HUES6 (cell line): Measurements from ENCODE around the gene TUBB4B.
"Not testable (repeated sequence)": the region's sequence is repeated elsewhere in the genome, so short reads cannot be mapped to it uniquely, and the experiment has no call there.

Source experiments
- H3K27ac ChIP-seq: 2 replicates; pipeline ENCODE4 v1.7.0; 2013; ENCODE audit warnings: low read depth, mild to moderate bottlenecking, low read length, inconsistent platforms
- H3K27me3 ChIP-seq: 2 replicates; pipeline ENCODE4 v1.6.1; 2013; ENCODE audit warnings: low read length; ENCODE audit not compliant: control insufficient read depth, insufficient read depth
- H3K36me3 ChIP-seq: 2 replicates; pipeline ENCODE4 v1.6.1; 2013; ENCODE audit warnings: low read length; ENCODE audit not compliant: control insufficient read depth, insufficient read depth
- H3K4me1 ChIP-seq: 2 replicates; pipeline ENCODE4 v1.6.1; 2013; ENCODE audit warnings: low read length; ENCODE audit not compliant: control insufficient read depth, insufficient read depth
- H3K4me3 ChIP-seq: 2 replicates; pipeline ENCODE4 v1.5.1; 2013; ENCODE audit warnings: low read depth, low read length
- H3K9ac ChIP-seq: one replicate; pipeline ENCODE4 v1.6.1; 2013; ENCODE audit warnings: mild to moderate bottlenecking, low read length
- H3K9me3 ChIP-seq: 2 replicates; pipeline ENCODE4 v1.6.1; 2013; ENCODE audit warnings: low read depth, low read length; ENCODE audit not compliant: control insufficient read depth, insufficient read depth

Gene TUBB4B

DNA sequence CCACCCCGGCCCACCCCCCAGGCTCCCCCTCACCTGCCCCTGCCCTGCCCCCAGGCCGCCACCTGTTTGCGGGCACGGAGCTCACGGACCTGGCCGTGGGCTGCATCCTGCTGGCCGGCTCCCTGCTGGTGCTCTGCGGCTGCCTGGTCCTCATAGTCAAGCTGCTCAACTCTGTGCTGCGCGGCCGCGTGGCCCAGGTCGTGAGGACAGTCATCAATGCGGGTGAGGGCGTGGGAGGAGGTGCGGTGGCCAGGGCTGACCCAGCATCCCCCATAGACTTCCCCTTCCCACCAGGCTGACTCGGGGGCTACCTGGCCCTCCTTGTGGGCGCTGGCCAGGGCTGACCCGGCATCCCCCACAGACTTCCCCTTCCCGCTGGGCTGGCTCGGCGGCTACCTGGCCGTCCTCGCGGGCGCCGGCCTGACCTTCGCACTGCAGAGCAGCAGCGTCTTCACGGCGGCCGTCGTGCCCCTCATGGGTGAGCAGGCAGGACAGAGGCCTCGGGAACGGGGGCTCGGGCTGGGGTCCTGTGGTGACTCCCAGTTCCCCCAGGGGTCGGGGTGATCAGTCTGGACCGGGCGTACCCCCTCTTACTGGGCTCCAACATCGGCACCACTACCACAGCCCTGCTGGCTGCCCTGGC lies 6.9 kb upstream of the TUBB4B start:
- no peaks in the 10 kb centered on the region for H3K27me3 ChIP-seq
- H3K4me3 ChIP-seq, result no peak overlapping the region
- no peaks in the 10 kb centered on the region for H3K36me3 ChIP-seq
- H3K4me1 ChIP-seq, result peaks cover 30% of the 10 kb centered on the region
- H3K9ac ChIP-seq, result no peak overlapping the region
- H3K9me3 ChIP-seq, result no peaks in the 10 kb centered on the region
- no peak overlapping the region for H3K27ac ChIP-seq

DNA sequence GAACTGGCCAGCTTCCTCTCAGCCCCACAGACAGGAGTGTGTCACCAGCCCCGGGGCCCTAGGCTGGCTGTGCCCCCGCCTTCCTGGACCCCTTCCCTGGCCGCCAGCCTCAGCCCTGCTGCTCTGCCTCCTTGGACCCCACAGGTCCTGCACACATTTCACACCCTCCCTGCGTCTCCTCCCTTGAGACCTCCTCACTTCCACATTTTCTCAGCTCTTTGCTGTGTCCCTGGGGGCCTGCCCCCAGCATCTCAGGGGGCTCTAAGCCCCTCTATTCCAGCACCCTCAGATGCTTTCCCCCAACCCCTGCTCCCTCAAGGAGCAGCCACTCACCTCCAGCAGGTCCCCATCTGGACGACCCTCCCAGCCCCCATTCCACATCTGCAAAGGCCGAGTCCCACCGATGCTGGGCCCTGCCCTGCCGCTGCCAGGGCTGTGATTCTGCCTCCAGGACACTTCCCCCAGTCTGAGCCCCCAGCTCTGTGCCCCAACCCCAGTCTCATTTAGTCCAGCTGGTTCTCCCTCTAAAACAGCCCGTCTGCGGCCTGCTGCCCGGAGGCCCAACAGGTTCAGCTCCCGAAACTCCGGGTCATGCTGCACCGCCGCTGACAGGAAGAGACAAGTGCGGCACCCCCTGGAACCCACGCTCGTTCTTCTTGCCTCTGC lies 6.2 kb upstream of the TUBB4B start:
- Histone ChIP-seq H3K36me3 (no peaks in the 10 kb centered on the region), H3K4me3 (no peak overlapping the region), H3K9ac (no peak overlapping the region), H3K4me1 (peaks cover 26% of the 10 kb centered on the region), H3K9me3 (no peaks in the 10 kb centered on the region), H3K27me3 (no peaks in the 10 kb centered on the region), H3K27ac (no peak overlapping the region)

DNA sequence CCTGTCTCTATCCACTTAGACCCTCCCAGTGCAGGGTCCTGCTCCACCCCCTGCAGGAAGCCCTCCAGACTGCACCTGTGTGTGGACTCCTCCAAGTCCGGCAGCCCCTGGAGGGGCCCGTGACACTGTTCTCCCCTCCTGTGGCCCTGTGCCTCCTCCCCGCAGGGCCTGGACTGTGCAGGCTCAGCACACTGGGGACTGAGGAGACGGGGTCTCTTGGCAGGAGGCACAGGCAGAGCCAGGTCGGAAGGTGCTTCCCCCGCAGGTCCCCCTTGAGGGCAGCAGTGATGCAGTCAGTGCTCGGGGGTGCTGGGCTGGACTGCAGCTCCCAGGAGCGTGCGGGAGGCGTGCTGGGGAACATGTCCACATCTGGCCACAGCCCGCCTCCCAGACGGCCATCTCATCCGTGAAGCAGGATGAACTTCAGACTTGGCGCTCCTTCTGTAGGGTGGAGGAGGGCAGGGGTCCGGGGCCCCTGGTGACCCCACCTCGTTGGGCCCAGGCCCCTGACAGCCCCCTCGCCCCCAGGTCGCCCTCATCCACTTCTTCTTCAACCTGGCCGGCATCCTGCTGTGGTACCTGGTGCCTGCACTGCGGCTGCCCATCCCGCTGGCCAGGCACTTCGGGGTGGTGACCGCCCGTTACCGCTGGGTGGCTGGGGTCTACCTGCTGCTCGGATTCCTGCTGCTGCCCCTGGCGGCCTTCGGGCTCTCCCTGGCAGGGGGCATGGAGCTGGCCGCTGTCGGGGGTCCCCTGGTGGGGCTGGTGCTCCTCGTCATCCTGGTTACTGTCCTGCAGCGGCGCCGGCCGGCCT lies 5.5 kb upstream of the TUBB4B start:
- H3K9ac ChIP-seq, result no peak overlapping the region
- peaks cover 26% of the 10 kb centered on the region for H3K4me1 ChIP-seq
- H3K27ac ChIP-seq, result no peak overlapping the region

DNA sequence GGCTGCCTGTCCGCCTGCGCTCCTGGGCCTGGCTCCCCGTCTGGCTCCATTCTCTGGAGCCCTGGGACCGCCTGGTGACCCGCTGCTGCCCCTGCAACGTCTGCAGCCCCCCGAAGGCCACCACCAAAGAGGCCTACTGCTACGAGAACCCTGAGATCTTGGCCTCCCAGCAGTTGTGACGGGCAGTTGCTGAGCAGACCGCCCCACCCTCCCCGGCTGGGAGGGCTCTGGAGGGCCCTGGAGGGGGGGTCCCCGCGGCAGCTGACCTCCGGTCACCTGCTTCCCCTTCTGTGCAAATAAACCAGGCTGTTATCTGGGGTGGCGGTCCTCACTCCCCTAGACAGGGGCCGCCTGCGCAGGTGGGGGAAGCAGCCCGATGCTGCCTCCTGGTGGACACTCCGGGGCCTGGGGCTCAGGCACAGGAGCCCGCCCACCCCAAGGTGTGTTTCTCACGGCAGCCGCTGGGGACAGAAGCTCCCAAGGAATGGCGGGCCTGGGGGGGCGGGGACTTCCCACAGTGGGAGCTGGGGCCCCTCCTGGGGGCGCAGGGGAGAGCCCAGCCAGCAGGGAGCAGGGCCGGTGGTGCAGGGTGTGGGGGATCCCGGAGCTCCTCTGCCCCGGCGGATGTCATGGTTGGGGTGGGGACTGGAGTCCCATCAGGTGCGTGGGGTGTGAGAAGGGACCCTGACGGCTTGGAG lies 4.7 kb upstream of the TUBB4B start:
- Histone ChIP-seq H3K4me1 (peaks cover 26% of the 10 kb centered on the region), H3K27me3 (no peaks in the 10 kb centered on the region), H3K36me3 (no peaks in the 10 kb centered on the region), H3K9ac (no peak overlapping the region), H3K9me3 (no peaks in the 10 kb centered on the region), H3K4me3 (0 out of 2 replicates have a peak overlapping the region, but pooled peaks have one; percentile 20), H3K27ac (no peak overlapping the region)

More for the DNA sequence above, 5.5 kb upstream of the TUBB4B start:
- no peaks in the 10 kb centered on the region for H3K27me3 ChIP-seq
- H3K4me3 ChIP-seq, result no peak overlapping the region
- no peaks in the 10 kb centered on the region for H3K36me3 ChIP-seq
- H3K9me3 ChIP-seq, result no peaks in the 10 kb centered on the region

DNA sequence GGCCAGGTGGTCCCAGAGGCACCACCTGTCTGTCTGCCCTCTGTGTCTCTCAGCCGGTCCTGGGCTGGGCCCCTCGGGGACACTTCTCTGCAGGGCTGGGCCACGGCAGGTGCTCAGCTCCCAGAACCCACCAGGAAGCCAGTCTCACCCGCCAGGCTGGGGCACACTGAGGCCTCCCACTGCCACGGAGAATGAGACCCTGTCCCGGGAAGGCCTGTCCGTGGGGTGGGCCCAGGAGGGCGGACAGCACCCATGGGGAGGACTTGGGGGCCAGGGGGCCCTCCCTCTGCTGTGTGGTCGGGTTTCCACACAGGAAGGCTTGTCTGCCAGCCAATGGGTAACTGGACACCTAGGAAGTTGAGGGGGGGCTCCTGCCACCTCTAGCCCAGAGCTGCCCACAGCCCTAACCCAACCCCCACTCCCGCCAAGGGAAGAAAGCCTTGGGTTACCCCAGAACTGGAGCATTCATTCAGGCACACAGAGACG lies 4.1 kb upstream of the TUBB4B start:
- H3K4me3 ChIP-seq, result 0 out of 2 replicates have a peak overlapping the region, but pooled peaks have one; percentile 20

DNA sequence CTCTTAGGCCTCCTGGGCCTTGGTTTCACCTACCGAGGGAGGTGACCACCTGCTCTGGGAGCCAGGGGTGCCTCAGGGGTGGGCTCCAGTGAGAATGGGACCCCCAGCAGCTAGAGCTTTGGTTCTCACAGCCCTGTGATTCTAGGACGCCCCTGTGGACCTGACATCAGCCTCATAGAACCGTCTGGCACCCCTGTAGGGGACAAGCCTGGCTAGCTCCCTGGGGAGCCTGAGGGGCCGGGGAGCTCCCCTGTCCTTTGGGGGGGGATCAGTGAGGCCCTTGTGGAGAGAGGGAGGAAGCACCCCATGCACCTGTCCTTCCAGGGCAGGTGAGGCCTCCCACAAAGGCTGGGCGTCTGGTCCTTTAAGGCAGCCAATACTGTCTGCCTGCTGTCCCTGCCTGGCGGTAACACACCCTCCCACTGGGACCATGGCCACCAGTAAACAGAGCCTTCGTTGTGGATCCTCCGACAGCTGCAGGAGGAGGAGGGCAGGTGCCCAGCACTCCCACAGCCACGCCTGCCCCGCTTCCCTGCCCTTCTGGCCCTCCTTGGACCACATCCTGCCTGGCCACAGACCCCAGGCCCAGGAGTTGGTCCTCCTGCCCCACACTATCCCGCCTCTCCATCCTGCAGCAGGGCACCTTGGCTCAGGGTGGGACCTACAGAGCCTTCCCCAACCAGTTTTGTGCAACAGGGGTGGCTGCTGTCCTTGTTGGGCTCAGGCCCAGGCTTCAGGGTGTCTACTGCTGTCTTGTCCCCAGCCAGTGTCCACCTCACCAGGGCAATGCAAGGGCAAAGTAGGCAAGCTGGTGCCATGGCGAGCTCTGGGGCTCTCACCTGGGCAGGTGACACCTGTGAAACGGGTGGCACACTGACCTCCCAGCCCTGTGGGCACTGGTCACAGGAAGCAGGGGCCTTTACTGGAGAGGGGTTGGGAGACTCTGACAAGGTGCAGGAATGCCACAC lies 3.0 kb upstream of the TUBB4B start:
- H3K9me3 ChIP-seq, result no peaks in the 10 kb centered on the region
- H3K36me3 ChIP-seq, result peaks cover 11% of the 10 kb centered on the region
- H3K27ac ChIP-seq, result no peak overlapping the region
- H3K4me3 ChIP-seq, result no peak overlapping the region
- no peak overlapping the region for H3K9ac ChIP-seq
- H3K27me3 ChIP-seq, result no peaks in the 10 kb centered on the region
- peaks cover 35% of the 10 kb centered on the region for H3K4me1 ChIP-seq

More for the DNA sequence above, 4.1 kb upstream of the TUBB4B start:
- Histone ChIP-seq H3K9me3 (no peaks in the 10 kb centered on the region), H3K36me3 (peaks cover under 1% of the 10 kb centered on the region), H3K27me3 (no peaks in the 10 kb centered on the region), H3K27ac (no peak overlapping the region), H3K4me1 (peaks cover 26% of the 10 kb centered on the region), H3K9ac (no peak overlapping the region)

DNA sequence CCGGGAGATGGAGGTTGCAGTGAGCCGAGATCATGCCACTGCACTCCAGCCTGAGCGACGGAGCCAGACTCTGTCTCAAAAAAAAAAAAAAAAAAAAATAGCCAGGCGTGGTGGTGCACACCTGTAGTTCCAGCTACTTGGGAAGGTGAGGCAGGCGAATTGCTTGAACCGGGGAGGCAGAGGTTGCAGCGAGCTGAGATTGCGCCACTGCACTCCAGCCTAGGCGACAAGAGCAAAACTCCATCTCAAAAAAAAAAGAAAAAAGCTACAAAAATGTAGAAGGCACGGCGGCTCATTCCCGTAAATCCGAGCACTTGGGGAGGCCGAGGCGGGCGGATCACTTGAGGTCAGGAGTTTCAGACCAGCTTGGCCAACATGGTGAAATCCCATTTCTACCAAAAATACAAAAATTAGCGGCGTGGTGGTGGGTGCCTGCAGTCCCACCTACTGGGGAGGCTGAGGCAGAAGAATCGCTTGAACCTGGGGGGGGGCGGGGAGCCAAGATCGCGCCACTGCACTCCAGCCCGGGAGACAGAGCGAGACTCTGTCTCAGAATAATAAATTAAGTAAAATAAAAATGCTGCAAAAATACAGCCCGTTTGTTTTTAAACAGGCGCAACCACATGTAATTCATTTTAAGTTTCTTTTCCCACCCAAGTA lies 1.4 kb upstream of the TUBB4B start:
- Histone ChIP-seq H3K9ac (peak overlapping the region; percentile 93), H3K27ac (peak overlapping the region; percentile 89; the same call in 1 of the 2 replicates), H3K4me3 (peak overlapping the region; percentile 83), H3K36me3 (peaks cover 21% of the 10 kb centered on the region), H3K4me1 (peaks cover 47% of the 10 kb centered on the region)
- not testable (repeated sequence) for H3K9me3 ChIP-seq, H3K27me3 ChIP-seq

DNA sequence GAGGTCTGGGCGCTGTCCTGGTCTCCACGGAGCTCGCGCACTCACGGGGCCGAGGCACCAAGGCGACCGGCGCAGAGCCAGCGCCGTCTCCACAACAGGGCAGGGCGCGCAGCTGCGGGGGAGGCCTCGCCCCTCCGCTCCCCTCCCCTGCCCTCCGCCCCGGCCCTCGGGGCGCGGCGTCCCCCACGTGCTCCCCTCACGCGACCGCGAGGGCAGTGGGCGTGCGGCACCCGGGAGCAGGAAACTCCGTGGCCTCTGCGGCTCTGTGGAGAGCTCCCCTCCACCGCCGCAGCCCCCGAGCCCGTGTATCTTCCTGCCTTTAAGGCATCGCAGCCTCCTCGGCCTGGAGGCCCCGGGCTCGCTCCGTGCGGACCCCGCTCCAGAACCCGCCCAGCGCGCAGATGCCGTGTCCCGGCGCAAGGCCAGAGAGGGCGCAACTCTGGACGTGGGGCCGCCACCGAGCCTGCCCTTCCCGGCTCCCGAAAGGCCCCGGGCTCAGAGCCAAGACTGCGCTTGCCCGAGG lies 708 bp upstream of the TUBB4B start:
- Histone ChIP-seq H3K9me3 (no peaks in the 10 kb centered on the region), H3K9ac (peak overlapping the region; percentile 93), H3K36me3 (peaks cover 21% of the 10 kb centered on the region), H3K4me3 (peak overlapping the region; percentile 83), H3K27me3 (no peaks in the 10 kb centered on the region), H3K4me1 (peaks cover 54% of the 10 kb centered on the region), H3K27ac (peak overlapping the region; percentile 89; the same call in 1 of the 2 replicates)

DNA sequence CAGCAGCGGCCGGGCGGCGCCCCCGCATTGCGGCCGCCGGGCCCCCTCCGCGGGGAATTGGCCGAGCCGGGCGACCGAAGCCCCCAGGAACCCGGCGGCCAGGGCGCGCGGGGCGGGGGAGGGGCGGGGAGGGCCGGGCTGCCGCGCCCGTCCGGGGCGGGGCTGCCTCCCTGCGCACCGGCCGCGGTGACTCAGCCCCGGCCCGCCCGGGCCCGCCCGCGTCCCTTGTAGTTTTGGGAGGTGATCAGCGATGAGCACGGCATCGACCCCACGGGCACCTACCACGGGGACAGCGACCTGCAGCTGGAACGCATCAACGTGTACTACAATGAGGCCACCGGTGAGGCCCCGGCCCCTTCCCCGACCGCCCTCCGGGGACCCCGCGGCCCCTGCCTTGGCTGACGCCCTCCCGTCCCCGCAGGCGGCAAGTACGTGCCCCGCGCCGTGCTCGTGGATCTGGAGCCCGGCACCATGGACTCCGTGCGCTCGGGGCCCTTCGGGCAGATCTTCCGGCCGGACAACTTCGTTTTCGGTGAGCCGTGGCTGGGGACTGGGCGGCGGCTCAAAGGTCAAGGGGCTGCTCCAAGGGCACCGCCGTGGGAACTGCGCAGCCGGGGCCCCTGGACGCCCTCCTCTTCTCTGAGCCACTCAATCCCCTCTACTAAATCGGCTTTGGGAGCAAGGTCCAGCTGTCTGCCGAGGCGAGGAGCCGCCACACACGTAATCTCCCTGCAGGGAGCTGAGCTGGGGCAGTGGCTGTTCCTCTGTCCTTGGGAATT lies 592 bp downstream of the TUBB4B start:
- H3K36me3 ChIP-seq, result peaks cover 21% of the 10 kb centered on the region
- H3K9ac ChIP-seq, result peak overlapping the region; percentile 74
- H3K27ac ChIP-seq, result peak overlapping the region; percentile 45; the same call in 1 of the 2 replicates
- H3K4me3 ChIP-seq, result peak overlapping the region; percentile 72
- peaks cover 46% of the 10 kb centered on the region for H3K4me1 ChIP-seq
- no peaks in the 10 kb centered on the region for H3K27me3 ChIP-seq
- no peaks in the 10 kb centered on the region for H3K9me3 ChIP-seq
